IMR-90 (cell line): ENCODE measurements around the gene GLS.

ENCODE experiments used
- CTCF ChIP-seq: conservative IDR thresholded peaks from 2 replicates; pipeline ENCODE4 v1.5.1; 2012; ENCODE audit warnings: mild to moderate bottlenecking, low read depth, low read length, improper control_type of control experiment
- MAZ ChIP-seq: IDR thresholded peaks from 2 replicates; pipeline ENCODE4 v1.6.1; 2012; ENCODE audit warnings: low read depth, mild to moderate bottlenecking, low read length, improper control_type of control experiment, moderate library complexity, borderline replicate concordance
- MXI1 ChIP-seq: IDR thresholded peaks from 2 replicates; pipeline ENCODE4 v1.6.1; 2012; ENCODE audit warnings: low read depth, mild to moderate bottlenecking, low read length, moderate library complexity, borderline replicate concordance
- NFE2L2 ChIP-seq: fragments of 150-350 bp; IDR thresholded peaks from 2 replicates; pipeline ENCODE4 v1.6.1; 2016; ENCODE audit warnings: low read depth, mild to moderate bottlenecking, low read length
- POLR2A ChIP-seq: IDR thresholded peaks from 2 replicates; pipeline ENCODE4 v1.6.1; 2012; ENCODE audit warnings: mild to moderate bottlenecking, low read depth, low read length
- RAD21 ChIP-seq: IDR thresholded peaks from 2 replicates; pipeline ENCODE4 v1.6.1; 2012; ENCODE audit warnings: low read length, improper control_type of control experiment
- RCOR1 ChIP-seq: IDR thresholded peaks from 2 replicates; pipeline ENCODE4 v1.6.1; 2012; ENCODE audit warnings: mild to moderate bottlenecking, low read length, improper control_type of control experiment; ENCODE audit not compliant: insufficient replicate concordance
- SMC3 ChIP-seq: fragments of 150-350 bp; IDR thresholded peaks from 2 replicates; pipeline ENCODE4 v1.6.1; 2016; ENCODE audit warnings: low read depth, mild to moderate bottlenecking, antibody characterized with exemption, low read length, moderate library complexity
- TF ChIP-seq, protein P1 (sequence below): fragments of 150-350 bp; IDR thresholded peaks from 2 replicates; pipeline ENCODE4 v1.6.1; 2016; ENCODE audit warnings: low read depth, mild to moderate bottlenecking, low read length, moderate library complexity, borderline replicate concordance
- TF ChIP-seq, protein P2 (sequence below): fragments of 150-350 bp; IDR thresholded peaks from 2 replicates; pipeline ENCODE4 v1.6.1; 2017; ENCODE audit warnings: mild to moderate bottlenecking, antibody characterized with exemption, low read length, low read depth

- TF ChIP-seq POLR2A: no peak
- no peak for TF ChIP-seq CTCF
- no peak for TF ChIP-seq SMC3
- no peak for TF ChIP-seq RAD21
- TF ChIP-seq MAZ: no peak
- no peak for TF ChIP-seq MXI1
- no peak for TF ChIP-seq NFE2L2
- TF ChIP-seq RCOR1: no peak
- TF ChIP-seq, protein P1, sequence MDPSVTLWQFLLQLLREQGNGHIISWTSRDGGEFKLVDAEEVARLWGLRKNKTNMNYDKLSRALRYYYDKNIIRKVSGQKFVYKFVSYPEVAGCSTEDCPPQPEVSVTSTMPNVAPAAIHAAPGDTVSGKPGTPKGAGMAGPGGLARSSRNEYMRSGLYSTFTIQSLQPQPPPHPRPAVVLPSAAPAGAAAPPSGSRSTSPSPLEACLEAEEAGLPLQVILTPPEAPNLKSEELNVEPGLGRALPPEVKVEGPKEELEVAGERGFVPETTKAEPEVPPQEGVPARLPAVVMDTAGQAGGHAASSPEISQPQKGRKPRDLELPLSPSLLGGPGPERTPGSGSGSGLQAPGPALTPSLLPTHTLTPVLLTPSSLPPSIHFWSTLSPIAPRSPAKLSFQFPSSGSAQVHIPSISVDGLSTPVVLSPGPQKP: no peak
- TF ChIP-seq, protein P2, sequence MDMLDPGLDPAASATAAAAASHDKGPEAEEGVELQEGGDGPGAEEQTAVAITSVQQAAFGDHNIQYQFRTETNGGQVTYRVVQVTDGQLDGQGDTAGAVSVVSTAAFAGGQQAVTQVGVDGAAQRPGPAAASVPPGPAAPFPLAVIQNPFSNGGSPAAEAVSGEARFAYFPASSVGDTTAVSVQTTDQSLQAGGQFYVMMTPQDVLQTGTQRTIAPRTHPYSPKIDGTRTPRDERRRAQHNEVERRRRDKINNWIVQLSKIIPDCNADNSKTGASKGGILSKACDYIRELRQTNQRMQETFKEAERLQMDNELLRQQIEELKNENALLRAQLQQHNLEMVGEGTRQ: no peak
These were observed 25.9 kb upstream of the GLS start for GRCh38 chr2:190854726-190855125.
